GM18519 (cell line): ENCODE results near the gene GALNT10.
"Not testable (repeated sequence)": the region's sequence is repeated elsewhere in the genome, so short reads cannot be mapped to it uniquely, and the experiment has no call there.

Experiments
- ATAC-seq: cut with Tn5 transposase; IDR thresholded peaks from one replicate; pipeline ENCODE4 v1.9.1; 2021; ENCODE audit warnings: mild to moderate bottlenecking, moderate library complexity; ENCODE audit not compliant: unreplicated experiment, low FRiP score

GALNT10 gene, protein sequence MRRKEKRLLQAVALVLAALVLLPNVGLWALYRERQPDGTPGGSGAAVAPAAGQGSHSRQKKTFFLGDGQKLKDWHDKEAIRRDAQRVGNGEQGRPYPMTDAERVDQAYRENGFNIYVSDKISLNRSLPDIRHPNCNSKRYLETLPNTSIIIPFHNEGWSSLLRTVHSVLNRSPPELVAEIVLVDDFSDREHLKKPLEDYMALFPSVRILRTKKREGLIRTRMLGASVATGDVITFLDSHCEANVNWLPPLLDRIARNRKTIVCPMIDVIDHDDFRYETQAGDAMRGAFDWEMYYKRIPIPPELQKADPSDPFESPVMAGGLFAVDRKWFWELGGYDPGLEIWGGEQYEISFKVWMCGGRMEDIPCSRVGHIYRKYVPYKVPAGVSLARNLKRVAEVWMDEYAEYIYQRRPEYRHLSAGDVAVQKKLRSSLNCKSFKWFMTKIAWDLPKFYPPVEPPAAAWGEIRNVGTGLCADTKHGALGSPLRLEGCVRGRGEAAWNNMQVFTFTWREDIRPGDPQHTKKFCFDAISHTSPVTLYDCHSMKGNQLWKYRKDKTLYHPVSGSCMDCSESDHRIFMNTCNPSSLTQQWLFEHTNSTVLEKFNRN

DNA sequence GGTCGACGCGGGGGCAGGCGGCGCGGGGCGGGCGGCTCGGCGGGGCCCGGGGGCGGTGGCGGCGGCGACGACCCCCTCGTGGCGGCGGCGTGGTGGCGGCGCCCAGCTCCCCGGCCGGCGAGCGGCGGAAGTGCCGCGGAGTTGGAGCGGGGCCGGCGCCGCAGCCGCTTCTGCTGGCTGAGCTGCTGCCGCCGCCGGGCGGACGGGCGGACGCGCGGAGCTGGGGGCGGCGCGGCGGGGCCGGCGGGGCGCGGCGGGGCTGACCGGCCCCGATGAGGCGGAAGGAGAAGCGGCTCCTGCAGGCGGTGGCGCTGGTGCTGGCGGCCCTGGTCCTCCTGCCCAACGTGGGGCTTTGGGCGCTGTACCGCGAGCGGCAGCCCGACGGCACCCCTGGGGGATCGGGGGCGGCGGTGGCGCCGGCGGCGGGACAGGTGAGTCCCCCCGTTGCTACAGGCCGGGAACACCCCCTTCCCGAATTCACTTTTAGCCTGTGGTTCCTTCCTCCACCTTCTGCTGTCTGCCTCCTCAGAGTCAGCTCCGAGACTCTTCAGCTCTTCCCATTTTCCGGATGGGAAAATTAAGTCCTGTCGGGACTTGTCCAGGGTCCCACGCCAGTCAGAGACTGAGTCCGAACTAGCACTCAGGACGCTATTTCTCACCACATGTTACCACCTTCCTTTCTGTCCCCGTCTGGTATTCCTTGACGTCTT, at the start of gene GALNT10:
Gene GALNT10 (plus strand): TSS at position 139 of the 710 bp plus-strand sequence. CDS start 134 bp downstream, at position 273.
- ATAC-seq = peak; percentile 71

- ATAC-seq = no peak
These were observed 48.8 kb upstream of the GALNT10 start for GRCh38 chr5:154141745-154142221.

DNA sequence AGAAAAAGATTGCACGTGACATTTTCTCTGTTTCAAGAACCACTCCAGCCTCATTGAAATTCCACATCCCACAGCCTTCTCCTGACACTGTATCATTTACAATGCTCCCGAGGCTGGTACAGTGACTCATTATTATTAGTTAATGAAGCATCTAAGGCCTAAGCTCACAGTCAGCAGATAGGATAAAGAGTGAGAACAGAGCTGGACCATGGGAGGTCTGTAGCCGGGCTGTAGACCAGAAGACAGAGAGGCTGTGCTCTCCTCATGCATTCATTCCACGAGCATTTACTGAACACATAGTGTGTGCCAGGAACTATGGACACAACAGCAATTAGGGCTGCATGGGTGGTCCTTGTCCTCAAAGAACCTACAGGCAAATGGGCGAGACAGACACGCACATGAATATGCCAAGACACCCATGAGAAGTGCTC, 47.3 kb upstream of the GALNT10 start:
- no peak for ATAC-seq

GRCh38 chr5:154145268-154145667, 45.3 kb upstream of the GALNT10 start:
- ATAC-seq = no peak

DNA sequence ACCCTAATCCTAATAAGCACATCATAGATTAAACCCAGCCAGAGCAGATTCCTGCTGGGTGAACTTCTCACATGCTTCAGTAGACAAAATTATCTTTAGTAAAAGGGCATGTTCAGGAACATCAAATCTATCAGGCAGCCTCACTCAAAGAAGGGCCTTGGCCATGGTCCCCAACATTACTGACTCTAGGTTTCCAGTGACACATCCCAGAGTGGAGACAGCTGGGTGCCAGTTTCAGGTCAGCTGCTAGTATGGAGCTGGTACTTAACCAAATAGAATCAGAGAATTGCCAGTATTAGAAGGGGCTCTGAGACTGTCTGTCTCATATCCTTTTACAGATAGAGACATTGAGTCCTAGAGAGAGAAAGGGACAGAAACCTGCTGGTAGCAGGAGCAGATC, 44.1 kb upstream of the GALNT10 start:
- ATAC-seq = no peak

DNA sequence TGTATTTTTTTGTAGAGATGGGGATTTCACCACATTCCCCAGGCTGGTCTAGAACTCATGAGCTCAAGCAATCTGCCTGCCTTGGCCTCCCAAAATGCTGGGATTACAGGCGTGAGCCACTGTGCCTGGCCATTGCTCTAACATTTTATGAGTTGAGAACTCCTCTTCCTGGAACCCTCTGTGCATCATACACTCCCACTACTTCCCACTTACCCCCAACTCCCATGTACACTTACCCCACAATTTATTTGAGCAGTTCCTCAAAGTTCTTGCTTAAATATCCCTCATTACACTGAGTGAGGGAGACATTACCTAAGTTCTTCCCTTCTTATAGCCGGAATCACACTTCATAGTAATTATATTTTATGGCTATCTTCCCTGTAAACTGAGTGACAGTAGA, 42.9 kb upstream of the GALNT10 start:
- no peak for ATAC-seq

DNA sequence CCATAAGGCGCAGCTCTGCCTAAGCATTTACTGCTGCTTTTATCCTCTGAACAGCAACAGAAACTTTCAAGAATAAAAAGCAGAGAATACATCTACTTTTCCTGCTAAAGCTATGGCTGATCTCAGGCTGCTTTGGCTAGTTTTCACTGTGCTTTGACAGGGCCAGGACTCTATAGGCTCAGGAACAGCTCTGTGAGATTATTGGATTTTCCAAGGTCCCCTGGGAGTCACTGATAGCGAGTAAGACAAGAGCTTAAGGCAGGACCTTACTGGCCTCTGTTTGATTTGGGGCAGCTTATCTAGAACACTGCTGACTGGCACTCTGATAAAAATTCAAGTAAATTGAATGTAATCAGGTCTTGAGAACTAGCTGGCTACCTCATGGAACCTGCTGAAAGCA, 40.1 kb upstream of the GALNT10 start:
- not testable (repeated sequence) for ATAC-seq

DNA sequence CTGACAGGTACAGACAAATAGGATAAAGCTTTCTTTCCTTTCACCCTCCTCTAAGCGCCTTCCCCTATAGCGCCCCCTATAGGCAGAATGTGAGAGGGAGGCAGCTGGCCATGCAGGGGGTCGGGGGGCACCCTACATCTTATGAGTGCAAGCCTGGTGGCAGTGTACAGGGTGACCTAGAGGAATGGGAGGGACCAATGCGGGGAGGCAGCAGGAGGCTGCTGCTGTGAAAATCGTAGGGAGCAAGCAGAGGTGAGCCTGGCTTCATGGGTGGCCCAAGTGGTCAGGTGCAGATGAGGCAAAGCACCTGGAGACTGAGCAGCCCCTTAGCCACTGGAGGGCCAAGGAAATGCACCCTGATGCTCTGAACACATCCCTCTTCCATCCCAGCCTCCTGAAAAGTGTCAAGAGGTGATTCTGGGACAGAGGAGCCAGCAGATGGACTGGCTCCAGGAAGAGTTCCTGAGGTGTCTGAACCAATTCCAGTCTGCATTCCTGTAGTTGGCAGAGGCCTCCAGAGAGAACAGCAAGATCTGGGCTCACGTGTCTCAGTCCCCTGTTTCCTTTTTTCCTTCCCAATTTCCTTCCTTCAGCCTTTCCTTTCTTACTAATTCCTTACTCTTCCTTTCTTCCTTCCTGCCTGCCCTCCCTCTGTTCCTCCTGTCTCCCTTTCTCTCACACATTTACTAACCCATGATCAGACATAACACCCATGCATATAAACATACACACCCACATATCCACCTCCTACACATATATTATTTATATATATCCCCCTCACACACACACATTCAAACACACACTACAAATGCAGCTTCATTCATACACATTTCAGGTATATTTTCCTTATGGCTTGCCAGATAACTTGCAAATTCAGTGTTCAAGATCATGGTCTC, 32.8 kb upstream of the GALNT10 start:
- ATAC-seq = no peak

GRCh38 chr5:154158379-154158737, 32.2 kb upstream of the GALNT10 start:
- ATAC-seq = no peak

GRCh38 chr5:154159343-154159742, 31.2 kb upstream of the GALNT10 start:
- no peak for ATAC-seq

- ATAC-seq = no peak
These were observed 27.9 kb upstream of the GALNT10 start for GRCh38 chr5:154162539-154163151.

DNA sequence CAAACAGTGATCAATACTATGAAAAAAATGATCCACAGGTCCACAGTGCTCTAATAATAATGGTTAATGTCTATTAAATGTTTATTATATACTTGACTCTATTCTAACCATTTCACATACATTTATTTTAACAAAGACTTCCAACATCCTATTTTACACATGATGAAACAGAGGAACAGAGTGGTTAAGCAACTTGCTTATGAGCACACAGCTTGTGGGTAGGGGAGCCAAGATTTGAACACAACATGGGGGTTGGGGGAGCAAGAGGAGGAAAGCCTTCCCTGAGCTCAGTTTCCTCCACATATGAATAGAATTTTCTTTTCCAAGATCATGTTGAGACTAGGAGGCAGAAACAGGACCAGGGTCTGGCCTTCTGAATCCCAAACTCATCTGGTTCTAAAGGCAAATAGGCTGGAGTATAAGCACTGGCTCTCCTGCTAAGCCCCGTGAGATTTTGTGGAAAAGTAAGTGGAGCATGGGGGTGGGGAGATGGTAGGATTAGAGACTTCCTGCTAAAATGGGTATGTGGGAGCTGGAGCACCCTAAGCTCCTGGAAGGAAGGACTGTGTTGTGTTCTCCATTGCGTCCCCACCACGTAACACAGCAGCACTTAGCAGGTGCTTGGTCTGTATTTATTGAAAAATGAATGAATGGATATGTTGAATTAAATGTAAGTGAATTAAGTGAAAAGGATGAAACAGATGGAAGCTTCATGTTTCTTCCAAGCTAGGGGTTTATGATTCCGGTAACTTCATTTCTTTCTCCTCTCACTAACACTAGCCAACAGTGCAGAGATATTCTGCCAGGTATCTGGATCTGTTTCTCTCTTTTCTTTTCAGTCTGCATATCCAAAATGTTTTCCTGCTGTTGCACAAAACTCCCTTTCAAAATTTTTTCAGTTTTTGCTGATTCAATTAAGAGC, 26.9 kb upstream of the GALNT10 start:
- no peak for ATAC-seq

DNA sequence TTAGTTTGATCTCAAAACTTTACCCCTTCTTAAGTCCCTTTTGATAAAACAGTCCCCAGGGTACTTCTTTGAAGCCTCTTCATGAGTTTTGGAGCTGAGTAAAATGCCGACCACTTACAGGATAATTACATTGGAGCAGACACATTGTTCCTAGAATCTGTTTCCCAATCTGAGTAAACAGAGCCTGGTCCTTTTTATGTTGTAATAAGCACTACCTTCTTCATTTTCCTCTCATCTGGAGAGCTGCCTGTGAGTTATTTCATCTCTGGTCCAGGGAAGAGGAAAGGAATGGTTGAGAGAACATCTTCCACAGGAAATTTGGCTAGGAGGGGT, 26.3 kb upstream of the GALNT10 start:
- no peak for ATAC-seq

DNA sequence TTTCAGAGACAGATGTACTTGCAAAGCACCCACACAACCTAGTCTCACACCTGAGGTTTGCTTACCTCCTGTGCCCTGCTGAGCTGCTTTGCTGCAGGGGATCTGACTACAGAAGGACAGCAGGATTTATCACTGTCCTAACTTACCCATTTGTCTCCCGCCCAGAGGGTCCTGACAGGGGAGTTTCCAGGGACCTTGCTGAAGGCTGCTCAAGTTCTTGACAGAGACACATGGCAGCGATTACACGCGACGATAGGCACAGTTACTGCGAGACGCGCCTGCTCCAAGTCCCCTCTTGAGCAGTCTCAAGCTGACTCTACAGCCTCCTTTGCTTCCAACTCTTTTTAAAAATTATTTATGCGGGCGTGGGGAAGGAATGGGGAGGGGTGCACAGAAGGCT, 24.6 kb upstream of the GALNT10 start:
- ATAC-seq = no peak

DNA sequence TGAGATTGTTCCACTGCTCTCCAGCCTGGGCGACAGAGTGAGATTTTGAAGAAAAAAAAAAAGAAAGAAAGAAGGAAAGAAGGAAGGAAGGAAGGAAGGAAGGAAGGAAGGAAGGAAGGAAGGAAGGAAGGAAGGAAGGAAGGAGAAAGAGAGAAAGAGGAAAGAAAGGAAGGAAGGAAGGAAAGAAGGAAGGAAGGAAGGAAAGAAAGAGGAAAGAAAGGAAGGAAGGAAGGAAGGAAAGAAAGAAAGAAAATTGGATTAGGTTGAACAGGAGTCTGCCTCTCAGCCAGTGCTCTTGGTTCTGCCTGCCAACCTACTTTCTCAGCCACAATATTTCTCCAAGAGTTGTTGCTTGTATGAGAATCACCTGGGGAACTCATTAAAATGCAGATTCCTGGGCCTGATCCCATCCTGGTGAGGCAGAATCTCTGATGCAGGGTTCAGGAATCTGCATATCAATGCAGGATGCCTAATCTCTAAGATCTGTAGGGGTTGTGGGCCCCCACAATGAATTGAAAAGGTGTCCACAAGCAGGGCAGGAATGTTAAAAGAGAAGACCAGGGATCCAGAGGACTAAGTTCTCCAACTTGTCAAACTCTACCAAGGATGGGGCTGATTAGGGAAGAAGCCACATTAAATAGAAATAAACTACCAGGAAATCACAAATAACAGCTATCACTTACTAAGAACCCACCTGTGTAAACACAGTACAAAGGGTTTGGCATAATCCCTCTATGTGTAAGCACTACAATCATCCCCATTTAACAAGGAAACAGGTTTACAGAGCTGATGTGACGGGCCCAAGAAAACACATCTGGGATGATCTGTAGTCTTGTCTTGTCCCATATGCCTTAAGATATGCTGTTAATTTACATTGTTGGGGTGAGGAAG, 23.4 kb upstream of the GALNT10 start:
- ATAC-seq = no peak

GRCh38 chr5:154168395-154168794, 22.1 kb upstream of the GALNT10 start:
- no peak for ATAC-seq

GRCh38 chr5:154172785-154173184, 17.7 kb upstream of the GALNT10 start:
- no peak for ATAC-seq

GRCh38 chr5:154174091-154174490, 16.4 kb upstream of the GALNT10 start:
- ATAC-seq = no peak
